HL-60 (cell line): ENCODE measurements around the gene ORM2.

Experiments
- POLR2AphosphoS5 ChIP-seq: IDR thresholded peaks from 2 replicates; pipeline ENCODE4 v1.6.1; 2012; ENCODE audit warnings: low read depth
- TF ChIP-seq, protein P1 (sequence below): IDR thresholded peaks from one replicate; pipeline ENCODE4 v1.5.1; 2011; ENCODE audit warnings: low read length, control low read depth, inconsistent platforms; ENCODE audit not compliant: insufficient read depth
- TF ChIP-seq, protein P2 (sequence below): IDR thresholded peaks from 2 replicates; pipeline ENCODE4 v1.6.1; 2012; ENCODE audit warnings: low read depth; ENCODE audit not compliant: insufficient replicate concordance

DNA sequence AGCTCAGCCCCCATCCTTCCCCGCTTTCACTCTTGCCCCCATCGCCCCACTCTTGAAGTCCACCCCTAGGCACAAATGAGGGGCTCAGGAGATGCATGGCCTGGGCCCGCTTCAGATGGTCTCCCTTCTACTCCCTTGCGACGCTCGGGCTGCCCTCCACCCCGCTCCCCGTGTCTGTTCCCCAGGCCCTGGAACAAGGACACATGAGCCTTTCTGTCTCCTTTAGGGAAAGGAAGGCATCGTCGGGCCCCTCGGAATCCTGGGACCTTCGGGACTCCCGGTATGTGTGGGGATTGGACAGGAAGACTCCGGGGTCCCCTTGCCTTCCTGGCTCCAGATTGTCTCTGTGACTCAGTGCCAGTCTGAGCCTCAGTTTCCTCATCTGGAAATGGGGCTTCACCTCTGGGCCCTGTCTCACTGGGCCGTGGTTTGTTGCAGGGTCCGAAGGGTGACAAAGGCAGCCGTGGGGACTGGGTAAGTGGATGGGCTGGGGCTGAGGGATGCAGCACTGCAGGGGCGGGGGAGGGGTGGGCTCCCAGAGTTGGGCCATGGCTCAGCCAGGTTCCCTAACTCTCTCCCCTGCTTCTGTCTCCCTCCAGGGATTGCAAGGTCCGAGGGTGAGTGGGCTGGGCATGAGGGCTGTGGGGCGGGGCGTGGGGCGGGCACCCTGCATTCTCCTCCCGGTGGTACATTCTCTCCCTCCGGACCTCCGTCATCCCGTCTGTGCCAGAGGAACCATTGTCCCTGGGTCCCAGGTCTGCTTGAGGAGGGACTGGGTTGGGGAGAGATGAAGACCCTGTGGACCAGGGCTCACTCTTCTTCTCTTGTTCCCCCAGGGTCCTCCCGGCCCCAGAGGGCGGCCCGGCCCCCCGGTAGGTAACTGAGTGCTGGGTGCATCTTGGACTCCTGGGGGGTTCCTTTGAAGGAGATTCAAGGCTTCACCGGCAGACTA, 28.5 kb upstream of the ORM2 start:
- TF ChIP-seq, protein P1, sequence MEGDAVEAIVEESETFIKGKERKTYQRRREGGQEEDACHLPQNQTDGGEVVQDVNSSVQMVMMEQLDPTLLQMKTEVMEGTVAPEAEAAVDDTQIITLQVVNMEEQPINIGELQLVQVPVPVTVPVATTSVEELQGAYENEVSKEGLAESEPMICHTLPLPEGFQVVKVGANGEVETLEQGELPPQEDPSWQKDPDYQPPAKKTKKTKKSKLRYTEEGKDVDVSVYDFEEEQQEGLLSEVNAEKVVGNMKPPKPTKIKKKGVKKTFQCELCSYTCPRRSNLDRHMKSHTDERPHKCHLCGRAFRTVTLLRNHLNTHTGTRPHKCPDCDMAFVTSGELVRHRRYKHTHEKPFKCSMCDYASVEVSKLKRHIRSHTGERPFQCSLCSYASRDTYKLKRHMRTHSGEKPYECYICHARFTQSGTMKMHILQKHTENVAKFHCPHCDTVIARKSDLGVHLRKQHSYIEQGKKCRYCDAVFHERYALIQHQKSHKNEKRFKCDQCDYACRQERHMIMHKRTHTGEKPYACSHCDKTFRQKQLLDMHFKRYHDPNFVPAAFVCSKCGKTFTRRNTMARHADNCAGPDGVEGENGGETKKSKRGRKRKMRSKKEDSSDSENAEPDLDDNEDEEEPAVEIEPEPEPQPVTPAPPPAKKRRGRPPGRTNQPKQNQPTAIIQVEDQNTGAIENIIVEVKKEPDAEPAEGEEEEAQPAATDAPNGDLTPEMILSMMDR: no peak
- TF ChIP-seq, protein P2, sequence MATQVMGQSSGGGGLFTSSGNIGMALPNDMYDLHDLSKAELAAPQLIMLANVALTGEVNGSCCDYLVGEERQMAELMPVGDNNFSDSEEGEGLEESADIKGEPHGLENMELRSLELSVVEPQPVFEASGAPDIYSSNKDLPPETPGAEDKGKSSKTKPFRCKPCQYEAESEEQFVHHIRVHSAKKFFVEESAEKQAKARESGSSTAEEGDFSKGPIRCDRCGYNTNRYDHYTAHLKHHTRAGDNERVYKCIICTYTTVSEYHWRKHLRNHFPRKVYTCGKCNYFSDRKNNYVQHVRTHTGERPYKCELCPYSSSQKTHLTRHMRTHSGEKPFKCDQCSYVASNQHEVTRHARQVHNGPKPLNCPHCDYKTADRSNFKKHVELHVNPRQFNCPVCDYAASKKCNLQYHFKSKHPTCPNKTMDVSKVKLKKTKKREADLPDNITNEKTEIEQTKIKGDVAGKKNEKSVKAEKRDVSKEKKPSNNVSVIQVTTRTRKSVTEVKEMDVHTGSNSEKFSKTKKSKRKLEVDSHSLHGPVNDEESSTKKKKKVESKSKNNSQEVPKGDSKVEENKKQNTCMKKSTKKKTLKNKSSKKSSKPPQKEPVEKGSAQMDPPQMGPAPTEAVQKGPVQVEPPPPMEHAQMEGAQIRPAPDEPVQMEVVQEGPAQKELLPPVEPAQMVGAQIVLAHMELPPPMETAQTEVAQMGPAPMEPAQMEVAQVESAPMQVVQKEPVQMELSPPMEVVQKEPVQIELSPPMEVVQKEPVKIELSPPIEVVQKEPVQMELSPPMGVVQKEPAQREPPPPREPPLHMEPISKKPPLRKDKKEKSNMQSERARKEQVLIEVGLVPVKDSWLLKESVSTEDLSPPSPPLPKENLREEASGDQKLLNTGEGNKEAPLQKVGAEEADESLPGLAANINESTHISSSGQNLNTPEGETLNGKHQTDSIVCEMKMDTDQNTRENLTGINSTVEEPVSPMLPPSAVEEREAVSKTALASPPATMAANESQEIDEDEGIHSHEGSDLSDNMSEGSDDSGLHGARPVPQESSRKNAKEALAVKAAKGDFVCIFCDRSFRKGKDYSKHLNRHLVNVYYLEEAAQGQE: no peak
- TF ChIP-seq POLR2AphosphoS5: no peak
